ENCODE measurements around the gene LCLAT1. TPM values are rescaled to one million over a fixed set of nuclear protein-coding genes. Genes with fewer than 3 reads are reported as not detected.

LCLAT1 gene
- total RNA-seq, 1 donor from 2014 or later, result 17.8 TPM

DNA sequence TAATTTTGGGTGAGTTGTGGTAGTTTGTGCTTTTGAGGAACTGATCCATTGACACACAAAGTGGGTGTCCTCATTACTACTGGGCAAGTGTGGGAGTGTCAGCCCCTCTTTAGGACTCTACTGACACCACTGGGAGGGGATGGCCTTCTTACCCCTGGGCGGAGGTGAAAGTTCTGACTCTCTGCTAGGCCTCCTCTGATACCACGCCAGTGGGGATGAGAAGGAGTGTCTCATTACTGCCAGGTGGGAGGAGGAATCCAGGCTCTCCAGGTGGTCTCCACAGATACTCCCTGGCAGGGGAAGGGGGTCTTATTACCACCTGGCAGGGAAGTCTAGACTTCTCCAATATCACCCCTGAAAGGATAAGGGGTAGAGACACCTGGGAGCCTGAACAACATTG lies 9.1 kb downstream of the LCLAT1 start:
- Mint-ChIP-seq H3K27me3 (ENCODE audit: low read depth) (no peaks in the 10 kb centered on the region), H3K27ac (ENCODE audit: unreplicated experiment) (no peak overlapping the region), H3K36me3 (ENCODE audit: low read depth) (no peaks in the 10 kb centered on the region), H3K4me1 (ENCODE audit: low read depth) (no peaks in the 10 kb centered on the region), H3K4me3 (ENCODE audit: unreplicated experiment) (no peak overlapping the region), H3K9me3 (ENCODE audit: low read depth) (no peaks in the 10 kb centered on the region)
- no peak for DNase-seq (ENCODE audit: low spot score)
- no peak for TF ChIP-seq CTCF (IDR thresholded peaks at IDR 0.05)

DNA sequence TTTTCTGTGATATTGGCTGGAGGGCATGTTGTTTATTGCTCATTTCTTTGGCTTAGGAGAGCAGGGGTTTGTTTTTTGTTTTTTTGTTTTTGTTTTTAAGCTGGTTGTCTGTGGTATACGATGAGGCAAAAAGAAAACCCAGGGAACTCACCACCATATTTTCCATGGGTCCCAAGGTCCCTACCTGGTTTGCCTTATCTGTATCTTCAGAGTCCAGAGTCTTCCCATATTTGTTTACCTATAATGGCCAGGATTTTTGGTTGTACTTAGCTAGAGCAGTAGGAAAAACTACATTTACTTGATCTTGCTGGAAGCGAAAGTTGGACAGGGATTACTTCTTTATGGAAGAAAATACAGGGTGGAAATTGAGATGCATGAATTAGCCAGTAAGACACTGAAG lies 9.5 kb downstream of the LCLAT1 start:
- no peak for TF ChIP-seq CTCF (IDR thresholded peaks at IDR 0.05)
- Mint-ChIP-seq H3K36me3 (ENCODE audit: low read depth) (no peaks in the 10 kb centered on the region), H3K4me1 (ENCODE audit: low read depth) (no peaks in the 10 kb centered on the region), H3K27me3 (ENCODE audit: low read depth) (no peaks in the 10 kb centered on the region), H3K9me3 (ENCODE audit: low read depth) (no peaks in the 10 kb centered on the region), H3K27ac (ENCODE audit: unreplicated experiment) (no peak overlapping the region), H3K4me3 (ENCODE audit: unreplicated experiment) (no peak overlapping the region)
- no peak for DNase-seq (ENCODE audit: low spot score)

DNA sequence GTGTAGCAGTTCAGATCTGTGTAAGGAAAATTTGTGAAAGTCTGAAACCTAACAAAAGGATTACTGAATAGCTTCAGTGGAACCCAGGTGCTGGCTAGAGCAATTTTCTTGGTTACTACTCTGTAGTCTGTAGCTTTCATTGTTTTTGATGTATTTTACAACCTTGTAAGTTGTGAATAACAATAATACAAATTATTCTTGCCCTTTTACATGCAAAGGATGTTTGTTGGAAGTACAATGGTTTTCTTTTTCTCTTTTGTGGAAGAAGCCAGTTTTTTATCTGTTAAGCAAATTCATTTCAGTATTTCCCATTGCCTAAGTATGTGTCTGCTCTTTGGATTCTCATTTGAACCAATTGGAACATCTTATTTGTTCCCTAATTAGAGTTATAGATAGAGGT lies 10.2 kb downstream of the LCLAT1 start:
- H3K27me3 Mint-ChIP-seq (ENCODE audit: low read depth), result no peaks in the 10 kb centered on the region
- TF ChIP-seq CTCF (IDR thresholded peaks at IDR 0.05), result no peak
- no peaks in the 10 kb centered on the region for H3K9me3 Mint-ChIP-seq (ENCODE audit: low read depth)
- H3K36me3 Mint-ChIP-seq (ENCODE audit: low read depth), result peaks cover 2% of the 10 kb centered on the region
- H3K27ac Mint-ChIP-seq (ENCODE audit: unreplicated experiment), result no peak overlapping the region
- H3K4me1 Mint-ChIP-seq (ENCODE audit: low read depth), result no peaks in the 10 kb centered on the region
- no peak overlapping the region for H3K4me3 Mint-ChIP-seq (ENCODE audit: unreplicated experiment)
- DNase-seq (ENCODE audit: low spot score), result no peak

- peaks cover 2% of the 10 kb centered on the region for H3K36me3 Mint-ChIP-seq (ENCODE audit: low read depth)
- peaks cover 3% of the 10 kb centered on the region for H3K4me1 Mint-ChIP-seq (ENCODE audit: low read depth)
- no peak for DNase-seq (ENCODE audit: low spot score)
- TF ChIP-seq CTCF (IDR thresholded peaks at IDR 0.05), result no peak
- no peak overlapping the region for H3K27ac Mint-ChIP-seq (ENCODE audit: unreplicated experiment)
- no peak overlapping the region for H3K4me3 Mint-ChIP-seq (ENCODE audit: unreplicated experiment)
- no peaks in the 10 kb centered on the region for H3K9me3 Mint-ChIP-seq (ENCODE audit: low read depth)
- no peaks in the 10 kb centered on the region for H3K27me3 Mint-ChIP-seq (ENCODE audit: low read depth)
Measured at GRCh38 chr2:30459140-30459539, 12.1 kb downstream of the LCLAT1 start.

DNA sequence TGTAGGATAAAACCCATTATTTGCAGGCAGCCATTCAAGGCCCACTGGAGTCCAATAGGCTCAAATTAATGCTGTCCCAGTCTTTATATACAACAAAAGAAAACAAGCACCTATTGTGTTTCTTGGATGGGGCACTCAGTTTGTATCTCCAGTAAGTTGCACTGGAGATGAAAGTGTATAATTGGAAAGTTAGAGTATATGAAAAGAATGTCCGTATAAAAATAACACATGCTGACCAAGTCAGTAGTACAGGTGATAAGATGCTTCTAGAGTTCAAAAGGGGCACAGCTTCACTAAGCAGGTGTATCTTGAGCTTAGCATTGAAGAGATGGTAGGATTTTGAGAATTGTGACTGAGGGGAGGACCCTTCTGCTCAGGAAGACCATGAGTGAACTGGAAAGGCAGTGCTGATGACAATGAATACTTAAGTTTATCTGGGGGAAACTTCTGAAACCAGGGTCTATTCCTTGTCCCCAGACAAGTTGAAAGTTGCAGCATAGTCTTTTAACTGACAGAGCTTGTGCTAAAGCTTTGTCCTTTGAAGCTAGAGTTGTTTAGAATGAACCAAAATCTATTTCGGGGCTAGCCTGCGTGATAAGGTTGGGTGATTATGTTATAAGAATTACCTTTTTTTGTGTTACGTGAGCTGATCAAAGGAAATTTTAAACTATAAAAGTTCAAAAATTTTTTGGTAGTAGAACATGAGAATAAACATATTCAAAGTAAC lies 15.2 kb downstream of the LCLAT1 start:
- Mint-ChIP-seq H3K27ac (ENCODE audit: unreplicated experiment) (no peak overlapping the region), H3K27me3 (ENCODE audit: low read depth) (no peaks in the 10 kb centered on the region), H3K4me3 (ENCODE audit: unreplicated experiment) (no peak overlapping the region), H3K36me3 (ENCODE audit: low read depth) (peaks cover 2% of the 10 kb centered on the region), H3K4me1 (ENCODE audit: low read depth) (peaks cover 10% of the 10 kb centered on the region), H3K9me3 (ENCODE audit: low read depth) (no peaks in the 10 kb centered on the region)
- no peak for TF ChIP-seq CTCF (IDR thresholded peaks at IDR 0.05)
- no peak for DNase-seq (ENCODE audit: low spot score)
